Stimulated activated naive B cell treated with anti-CD40 and anti-IgM and Interleukin-4, amounts not matched to agents 10 μg/mL and 1 μg/mL and 100 μg/mL, for 72 hours (primary cell): ENCODE results near the gene PLCH1.

Source experiments
- ATAC-seq, 2 donors: fragments of 150-1000 bp; cut with Tn5 transposase; replicated peaks; 2 replicates each; pipeline ENCODE4 v1.10.0; 2021; ENCODE audit warnings: moderate library complexity in 1 of 2
- DNase-seq: peaks from one replicate; pipeline ENCODE4 v3.0.0; 2021
- H3K27ac Mint-ChIP-seq: one replicate; pipeline ENCODE4 v1.8.0; 2022; ENCODE audit warnings: mild to moderate bottlenecking, mixed read lengths
- H3K27me3 Mint-ChIP-seq, 2 donors: one replicate each; pipeline ENCODE4 v1.8.0; 2022; ENCODE audit warnings: mixed read lengths in 2 of 2
- H3K36me3 Mint-ChIP-seq, 2 donors: one replicate each; pipeline ENCODE4 v1.8.0; 2022; ENCODE audit warnings: mixed read lengths in 2 of 2, mild to moderate bottlenecking in 1 of 2
- H3K4me1 Mint-ChIP-seq, 2 donors: one replicate each; pipeline ENCODE4 v1.8.0; 2022; ENCODE audit warnings: mixed read lengths in 2 of 2, mild to moderate bottlenecking in 1 of 2
- H3K4me3 Mint-ChIP-seq, 2 donors: one replicate each; pipeline ENCODE4 v1.8.0; 2022; ENCODE audit warnings: mild to moderate bottlenecking in 2 of 2, mixed read lengths in 2 of 2, moderate library complexity in 1 of 2
- H3K9me3 Mint-ChIP-seq, 2 donors: one replicate each; pipeline ENCODE4 v1.8.0; 2022; ENCODE audit warnings: mixed read lengths in 2 of 2, mild to moderate bottlenecking in 1 of 2

The PLCH1 gene

GRCh38 chr3:155760653-155761052 is 15.8 kb upstream of the PLCH1 start:
- no peaks in the 10 kb centered on the region for H3K27me3 Mint-ChIP-seq
- H3K36me3 Mint-ChIP-seq, result peaks cover 1 to 3% of the 10 kb centered on the region in 2 donors
- H3K4me3 Mint-ChIP-seq, result no peak overlapping the region

GRCh38 chr3:155757577-155757976 is 12.7 kb upstream of the PLCH1 start:
- Mint-ChIP-seq H3K4me3 (no peak overlapping the region), H3K9me3 (no peaks in the 10 kb centered on the region), H3K4me1 (no peaks in the 10 kb centered on the region), H3K27me3 (no peaks in the 10 kb centered on the region), H3K27ac (no peak overlapping the region), H3K36me3 (no peaks in the 10 kb centered on the region)
- ATAC-seq (no peak), DNase-seq (no peak)

More at GRCh38 chr3:155760653-155761052, 15.8 kb upstream of the PLCH1 start:
- Mint-ChIP-seq H3K27ac (no peak overlapping the region), H3K4me1 (no peaks in the 10 kb centered on the region), H3K9me3 (no peaks in the 10 kb centered on the region)
- no peak for ATAC-seq
- DNase-seq, result no peak

GRCh38 chr3:155753038-155753639 is 8.3 kb upstream of the PLCH1 start:
- DNase-seq (no peak), ATAC-seq (peak in 1 of 2 donors; percentile 43)
- Mint-ChIP-seq H3K9me3 (no peaks in the 10 kb centered on the region), H3K27ac (no peak overlapping the region), H3K4me3 (no peak overlapping the region), H3K27me3 (no peaks in the 10 kb centered on the region), H3K36me3 (no peaks in the 10 kb centered on the region), H3K4me1 (no peaks in the 10 kb centered on the region)

- no peak for ATAC-seq
- H3K9me3 Mint-ChIP-seq, result no peaks in the 10 kb centered on the region
- H3K4me3 Mint-ChIP-seq, result no peak overlapping the region
- H3K4me1 Mint-ChIP-seq, result peaks cover 7 to 22% of the 10 kb centered on the region in 2 donors
- no peaks in the 10 kb centered on the region for H3K36me3 Mint-ChIP-seq
- no peak overlapping the region for H3K27ac Mint-ChIP-seq
- H3K27me3 Mint-ChIP-seq, result peaks cover 0 to 7% of the 10 kb centered on the region in 2 donors
- DNase-seq, result no peak
These were observed 3.9 kb upstream of the PLCH1 start for GRCh38 chr3:155748611-155749365.

- H3K9me3 Mint-ChIP-seq, result no peaks in the 10 kb centered on the region
- DNase-seq, result no peak
- no peak overlapping the region for H3K4me3 Mint-ChIP-seq
- peaks cover 0 to 11% of the 10 kb centered on the region in 2 donors for H3K27me3 Mint-ChIP-seq
- no peak overlapping the region for H3K27ac Mint-ChIP-seq
- ATAC-seq, result no peak
- peaks cover 7 to 24% of the 10 kb centered on the region in 2 donors for H3K4me1 Mint-ChIP-seq
- H3K36me3 Mint-ChIP-seq, result no peaks in the 10 kb centered on the region
These were observed 3.0 kb upstream of the PLCH1 start for GRCh38 chr3:155747946-155748290.

- ATAC-seq, result no peak
- H3K9me3 Mint-ChIP-seq, result no peaks in the 10 kb centered on the region
- DNase-seq, result no peak
These were observed 2.5 kb upstream of the PLCH1 start for GRCh38 chr3:155747286-155747945.

GRCh38 chr3:155746703-155747102 is 1.8 kb upstream of the PLCH1 start:
- peaks cover 7 to 20% of the 10 kb centered on the region in 2 donors for H3K27me3 Mint-ChIP-seq
- H3K36me3 Mint-ChIP-seq, result no peaks in the 10 kb centered on the region
- no peak overlapping the region for H3K4me3 Mint-ChIP-seq
- H3K9me3 Mint-ChIP-seq, result no peaks in the 10 kb centered on the region
- H3K27ac Mint-ChIP-seq, result no peak overlapping the region
- ATAC-seq (no peak), DNase-seq (no peak)
- peaks cover 7 to 24% of the 10 kb centered on the region in 2 donors for H3K4me1 Mint-ChIP-seq

More at GRCh38 chr3:155747286-155747945, 2.5 kb upstream of the PLCH1 start:
- Mint-ChIP-seq H3K36me3 (no peaks in the 10 kb centered on the region), H3K4me3 (no peak overlapping the region), H3K4me1 (peaks cover 7 to 24% of the 10 kb centered on the region in 2 donors), H3K27ac (no peak overlapping the region), H3K27me3 (peaks cover 4 to 16% of the 10 kb centered on the region in 2 donors)

GRCh38 chr3:155745795-155746550 is 1.1 kb upstream of the PLCH1 start:
- no peaks in the 10 kb centered on the region for H3K36me3 Mint-ChIP-seq
- H3K4me1 Mint-ChIP-seq, result peaks cover 7 to 24% of the 10 kb centered on the region in 2 donors
- H3K4me3 Mint-ChIP-seq, result no peak overlapping the region
- ATAC-seq, result no peak
- no peak for DNase-seq
- no peaks in the 10 kb centered on the region for H3K9me3 Mint-ChIP-seq
- H3K27ac Mint-ChIP-seq, result no peak overlapping the region
- peaks cover 10 to 22% of the 10 kb centered on the region in 2 donors for H3K27me3 Mint-ChIP-seq

- Mint-ChIP-seq H3K4me3 (peak overlapping the region; percentile 88), H3K4me1 (peaks cover 7 to 24% of the 10 kb centered on the region in 2 donors), H3K27ac (peak overlapping the region; percentile 89), H3K9me3 (no peaks in the 10 kb centered on the region), H3K36me3 (no peaks in the 10 kb centered on the region), H3K27me3 (peaks cover 21 to 28% of the 10 kb centered on the region in 2 donors)
- ATAC-seq (peak; percentile 49 to 52), DNase-seq (peak; percentile 31)
These were observed 753 bp downstream of the PLCH1 start for GRCh38 chr3:155744010-155744625.

GRCh38 chr3:155743606-155744005 is 1.3 kb downstream of the PLCH1 start:
- peak overlapping the region; percentile 88 for H3K4me3 Mint-ChIP-seq
- peak overlapping the region; percentile 89 for H3K27ac Mint-ChIP-seq
- no peaks in the 10 kb centered on the region for H3K9me3 Mint-ChIP-seq
- peaks cover 24 to 30% of the 10 kb centered on the region in 2 donors for H3K27me3 Mint-ChIP-seq
- H3K36me3 Mint-ChIP-seq, result no peaks in the 10 kb centered on the region
- peaks cover 7 to 24% of the 10 kb centered on the region in 2 donors for H3K4me1 Mint-ChIP-seq
- DNase-seq (no peak), ATAC-seq (no peak)

GRCh38 chr3:155742349-155742965 is 2.4 kb downstream of the PLCH1 start:
- H3K27ac Mint-ChIP-seq, result no peak overlapping the region
- no peak for DNase-seq
- H3K9me3 Mint-ChIP-seq, result no peaks in the 10 kb centered on the region
- no peaks in the 10 kb centered on the region for H3K36me3 Mint-ChIP-seq
- no peak for ATAC-seq
- peaks cover 9 to 34% of the 10 kb centered on the region in 2 donors for H3K4me1 Mint-ChIP-seq
- no peak overlapping the region for H3K4me3 Mint-ChIP-seq
- H3K27me3 Mint-ChIP-seq, result peaks cover 27 to 39% of the 10 kb centered on the region in 2 donors

- H3K27ac Mint-ChIP-seq, result no peak overlapping the region
- no peak for ATAC-seq
- no peaks in the 10 kb centered on the region for H3K36me3 Mint-ChIP-seq
These were observed 3.3 kb downstream of the PLCH1 start for GRCh38 chr3:155741603-155742002.

GRCh38 chr3:155741101-155741500 is 3.8 kb downstream of the PLCH1 start:
- H3K27me3 Mint-ChIP-seq, result peaks cover 27 to 35% of the 10 kb centered on the region in 2 donors
- no peak for ATAC-seq
- H3K27ac Mint-ChIP-seq, result no peak overlapping the region
- no peak overlapping the region for H3K4me3 Mint-ChIP-seq
- H3K4me1 Mint-ChIP-seq, result peaks cover 9 to 37% of the 10 kb centered on the region in 2 donors
- H3K36me3 Mint-ChIP-seq, result no peaks in the 10 kb centered on the region
- DNase-seq, result no peak
- H3K9me3 Mint-ChIP-seq, result no peaks in the 10 kb centered on the region

More at GRCh38 chr3:155741603-155742002, 3.3 kb downstream of the PLCH1 start:
- DNase-seq, result no peak
- Mint-ChIP-seq H3K9me3 (no peaks in the 10 kb centered on the region), H3K4me3 (no peak overlapping the region), H3K27me3 (peaks cover 27 to 39% of the 10 kb centered on the region in 2 donors), H3K4me1 (peaks cover 9 to 38% of the 10 kb centered on the region in 2 donors)
